WTC11 (cell line): ENCODE data around the gene DAG1. TPM values are rescaled to one million over a fixed set of nuclear protein-coding genes. Genes with fewer than 3 reads are reported as not detected.

Source experiments
- ATAC-seq: fragments of 200-7000 bp; cut with Tn5 transposase; 2 replicates; pipeline ENCODE4 v1.10.0; 2021; ENCODE audit warnings: mild to moderate bottlenecking, moderate library complexity
- CTCF ChIA-PET: fragments of 300-600 bp; sonication (Branson Sonifier 250); formaldehyde crosslinking; loops from one replicate; lab custom pipeline; 2021; ENCODE audit warnings: antibody characterized with exemption; lab: Charles Lee
- POLR2A ChIA-PET: fragments of 350-600 bp; sonication (Branson Sonifier 250); formaldehyde crosslinking; loops from one replicate; lab custom pipeline; 2021; ENCODE audit warnings: antibody characterized with exemption; lab: Charles Lee
- DNase-seq: peaks from one replicate; pipeline ENCODE4 v3.0.0; 2021; ENCODE audit warnings: low spot score
- H3K27ac Mint-ChIP-seq: 2 replicates; pipeline ENCODE4 v1.8.0; 2021; ENCODE audit warnings: mixed read lengths
- H3K27me3 Mint-ChIP-seq: 2 replicates; pipeline ENCODE4 v1.8.0; 2021; ENCODE audit warnings: low read depth, mild to moderate bottlenecking, moderate library complexity, mixed read lengths
- H3K36me3 Mint-ChIP-seq: 2 replicates; pipeline ENCODE4 v1.8.0; 2021; ENCODE audit warnings: mixed read lengths
- H3K4me1 Mint-ChIP-seq: 2 replicates; pipeline ENCODE4 v1.8.0; 2022; ENCODE audit warnings: mixed read lengths
- H3K4me3 Mint-ChIP-seq: 2 replicates; pipeline ENCODE4 v1.8.0; 2021; ENCODE audit warnings: mild to moderate bottlenecking, moderate library complexity, mixed read lengths
- H3K9me3 Mint-ChIP-seq: 2 replicates; pipeline ENCODE4 v1.8.0; 2021; ENCODE audit warnings: mixed read lengths
- CREB1 ChIP-seq: sonication (generic); formaldehyde crosslinking; IDR thresholded peaks from 2 replicates; pipeline ENCODE4 v1.8.0; 2023; ENCODE audit warnings: mild to moderate bottlenecking, missing genetic modification reagents
- CREM ChIP-seq: sonication (generic); formaldehyde crosslinking; IDR thresholded peaks from 2 replicates; pipeline ENCODE4 v1.8.1; 2022; ENCODE audit warnings: mild to moderate bottlenecking, missing genetic modification reagents, moderate library complexity
- FOXP1 ChIP-seq: sonication (generic); formaldehyde crosslinking; IDR thresholded peaks from 2 replicates; pipeline ENCODE4 v1.8.0; 2022; ENCODE audit warnings: missing genetic modification reagents, mild to moderate bottlenecking, moderate library complexity, borderline replicate concordance
- IRF1 ChIP-seq: sonication (generic); formaldehyde crosslinking; IDR thresholded peaks from 2 replicates; pipeline ENCODE4 v1.8.0; 2023; ENCODE audit warnings: missing genetic modification reagents
- IRF2 ChIP-seq: sonication (generic); formaldehyde crosslinking; IDR thresholded peaks from 2 replicates; pipeline ENCODE4 v1.8.0; 2022; ENCODE audit warnings: low read depth, missing genetic modification reagents, borderline replicate concordance
- SP1 ChIP-seq: sonication (generic); formaldehyde crosslinking; conservative IDR thresholded peaks from 2 replicates; pipeline ENCODE4 v1.8.1; 2022; ENCODE audit warnings: missing genetic modification reagents
- TEAD1 ChIP-seq: sonication (generic); formaldehyde crosslinking; IDR thresholded peaks from 2 replicates; pipeline ENCODE4 v1.8.0; 2022; ENCODE audit warnings: mild to moderate bottlenecking, missing genetic modification reagents
- ZBTB21 ChIP-seq: sonication (generic); formaldehyde crosslinking; IDR thresholded peaks from 2 replicates; pipeline ENCODE4 v1.8.1; 2023; ENCODE audit warnings: mild to moderate bottlenecking, missing genetic modification reagents, borderline replicate concordance
- ZBTB43 ChIP-seq: sonication (generic); formaldehyde crosslinking; IDR thresholded peaks from 2 replicates; pipeline ENCODE4 v1.8.1; 2023; ENCODE audit warnings: mild to moderate bottlenecking, missing genetic modification reagents
- ZNF219 ChIP-seq: sonication (generic); formaldehyde crosslinking; IDR thresholded peaks from 2 replicates; pipeline ENCODE4 v1.8.0; 2023; ENCODE audit warnings: missing genetic modification reagents, mild to moderate bottlenecking, borderline replicate concordance
- ZNF416 ChIP-seq: fragments of 250-450 bp; sonication (Bioruptor Pico); IDR thresholded peaks from 2 replicates; pipeline ENCODE4 v1.9.0; 2021; ENCODE audit warnings: mild to moderate bottlenecking, inconsistent platforms
- ZNF423 ChIP-seq: fragments of 250-450 bp; sonication (Bioruptor Pico); IDR thresholded peaks from 2 replicates; pipeline ENCODE4 v2.1.2; 2022; ENCODE audit warnings: mild to moderate bottlenecking, moderate library complexity
- total RNA-seq: library from RNA; stranded (reverse); gene quantifications from 3 replicates; pipeline ENCODE4 v1.2.3, GENCODE V29; 2021
- TF ChIP-seq, protein P1 (sequence below): fragments of 250-450 bp; sonication (Bioruptor Pico); IDR thresholded peaks from 2 replicates; pipeline ENCODE4 v1.9.0; 2021; ENCODE audit warnings: mild to moderate bottlenecking, borderline replicate concordance
- TF ChIP-seq, protein P2 (sequence below): fragments of 250-450 bp; sonication (Bioruptor Pico); IDR thresholded peaks from 2 replicates; pipeline ENCODE4 v1.9.0; 2021; ENCODE audit warnings: mild to moderate bottlenecking
- TF ChIP-seq, protein P3 (sequence below): fragments of 250-450 bp; sonication (Bioruptor Pico); IDR thresholded peaks from 2 replicates; pipeline ENCODE4 v1.8.0; 2021; ENCODE audit warnings: mild to moderate bottlenecking
- TF ChIP-seq, protein P4 (sequence below): sonication (generic); formaldehyde crosslinking; conservative IDR thresholded peaks from 2 replicates; pipeline ENCODE4 v1.8.1; 2022; ENCODE audit warnings: mild to moderate bottlenecking, missing genetic modification reagents
- TF ChIP-seq, protein P5 (sequence below): sonication (generic); formaldehyde crosslinking; IDR thresholded peaks from 2 replicates; pipeline ENCODE4 v1.8.1; 2023; ENCODE audit warnings: mild to moderate bottlenecking, moderate library complexity, missing genetic modification reagents
- TF ChIP-seq, protein P6 (sequence below): sonication (generic); formaldehyde crosslinking; IDR thresholded peaks from 2 replicates; pipeline ENCODE4 v1.8.0; 2022; ENCODE audit warnings: missing genetic modification reagents

DAG1 gene
- total RNA-seq, 1 experiment from 2014 or later, result 115 TPM

- peaks cover 17% of the 10 kb centered on the region for H3K4me1 Mint-ChIP-seq
- H3K36me3 Mint-ChIP-seq, result no peaks in the 10 kb centered on the region
- H3K9me3 Mint-ChIP-seq, result peaks cover 7% of the 10 kb centered on the region
- no peak overlapping the region for H3K27ac Mint-ChIP-seq
- no peak overlapping the region for H3K4me3 Mint-ChIP-seq
- DNase-seq (no peak), ATAC-seq (no peak)
- TF ChIP-seq, protein P1, sequence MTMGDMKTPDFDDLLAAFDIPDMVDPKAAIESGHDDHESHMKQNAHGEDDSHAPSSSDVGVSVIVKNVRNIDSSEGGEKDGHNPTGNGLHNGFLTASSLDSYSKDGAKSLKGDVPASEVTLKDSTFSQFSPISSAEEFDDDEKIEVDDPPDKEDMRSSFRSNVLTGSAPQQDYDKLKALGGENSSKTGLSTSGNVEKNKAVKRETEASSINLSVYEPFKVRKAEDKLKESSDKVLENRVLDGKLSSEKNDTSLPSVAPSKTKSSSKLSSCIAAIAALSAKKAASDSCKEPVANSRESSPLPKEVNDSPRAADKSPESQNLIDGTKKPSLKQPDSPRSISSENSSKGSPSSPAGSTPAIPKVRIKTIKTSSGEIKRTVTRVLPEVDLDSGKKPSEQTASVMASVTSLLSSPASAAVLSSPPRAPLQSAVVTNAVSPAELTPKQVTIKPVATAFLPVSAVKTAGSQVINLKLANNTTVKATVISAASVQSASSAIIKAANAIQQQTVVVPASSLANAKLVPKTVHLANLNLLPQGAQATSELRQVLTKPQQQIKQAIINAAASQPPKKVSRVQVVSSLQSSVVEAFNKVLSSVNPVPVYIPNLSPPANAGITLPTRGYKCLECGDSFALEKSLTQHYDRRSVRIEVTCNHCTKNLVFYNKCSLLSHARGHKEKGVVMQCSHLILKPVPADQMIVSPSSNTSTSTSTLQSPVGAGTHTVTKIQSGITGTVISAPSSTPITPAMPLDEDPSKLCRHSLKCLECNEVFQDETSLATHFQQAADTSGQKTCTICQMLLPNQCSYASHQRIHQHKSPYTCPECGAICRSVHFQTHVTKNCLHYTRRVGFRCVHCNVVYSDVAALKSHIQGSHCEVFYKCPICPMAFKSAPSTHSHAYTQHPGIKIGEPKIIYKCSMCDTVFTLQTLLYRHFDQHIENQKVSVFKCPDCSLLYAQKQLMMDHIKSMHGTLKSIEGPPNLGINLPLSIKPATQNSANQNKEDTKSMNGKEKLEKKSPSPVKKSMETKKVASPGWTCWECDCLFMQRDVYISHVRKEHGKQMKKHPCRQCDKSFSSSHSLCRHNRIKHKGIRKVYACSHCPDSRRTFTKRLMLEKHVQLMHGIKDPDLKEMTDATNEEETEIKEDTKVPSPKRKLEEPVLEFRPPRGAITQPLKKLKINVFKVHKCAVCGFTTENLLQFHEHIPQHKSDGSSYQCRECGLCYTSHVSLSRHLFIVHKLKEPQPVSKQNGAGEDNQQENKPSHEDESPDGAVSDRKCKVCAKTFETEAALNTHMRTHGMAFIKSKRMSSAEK (CRISPR knock-in tag), result no peak
- no peak for TF ChIP-seq ZNF423 (CRISPR knock-in tag)
- no peak for TF ChIP-seq ZBTB43 (CRISPR knock-in tag)
- TF ChIP-seq, protein P2, sequence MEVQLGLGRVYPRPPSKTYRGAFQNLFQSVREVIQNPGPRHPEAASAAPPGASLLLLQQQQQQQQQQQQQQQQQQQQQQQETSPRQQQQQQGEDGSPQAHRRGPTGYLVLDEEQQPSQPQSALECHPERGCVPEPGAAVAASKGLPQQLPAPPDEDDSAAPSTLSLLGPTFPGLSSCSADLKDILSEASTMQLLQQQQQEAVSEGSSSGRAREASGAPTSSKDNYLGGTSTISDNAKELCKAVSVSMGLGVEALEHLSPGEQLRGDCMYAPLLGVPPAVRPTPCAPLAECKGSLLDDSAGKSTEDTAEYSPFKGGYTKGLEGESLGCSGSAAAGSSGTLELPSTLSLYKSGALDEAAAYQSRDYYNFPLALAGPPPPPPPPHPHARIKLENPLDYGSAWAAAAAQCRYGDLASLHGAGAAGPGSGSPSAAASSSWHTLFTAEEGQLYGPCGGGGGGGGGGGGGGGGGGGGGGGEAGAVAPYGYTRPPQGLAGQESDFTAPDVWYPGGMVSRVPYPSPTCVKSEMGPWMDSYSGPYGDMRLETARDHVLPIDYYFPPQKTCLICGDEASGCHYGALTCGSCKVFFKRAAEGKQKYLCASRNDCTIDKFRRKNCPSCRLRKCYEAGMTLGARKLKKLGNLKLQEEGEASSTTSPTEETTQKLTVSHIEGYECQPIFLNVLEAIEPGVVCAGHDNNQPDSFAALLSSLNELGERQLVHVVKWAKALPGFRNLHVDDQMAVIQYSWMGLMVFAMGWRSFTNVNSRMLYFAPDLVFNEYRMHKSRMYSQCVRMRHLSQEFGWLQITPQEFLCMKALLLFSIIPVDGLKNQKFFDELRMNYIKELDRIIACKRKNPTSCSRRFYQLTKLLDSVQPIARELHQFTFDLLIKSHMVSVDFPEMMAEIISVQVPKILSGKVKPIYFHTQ, result no peak
- TF ChIP-seq, protein P3, sequence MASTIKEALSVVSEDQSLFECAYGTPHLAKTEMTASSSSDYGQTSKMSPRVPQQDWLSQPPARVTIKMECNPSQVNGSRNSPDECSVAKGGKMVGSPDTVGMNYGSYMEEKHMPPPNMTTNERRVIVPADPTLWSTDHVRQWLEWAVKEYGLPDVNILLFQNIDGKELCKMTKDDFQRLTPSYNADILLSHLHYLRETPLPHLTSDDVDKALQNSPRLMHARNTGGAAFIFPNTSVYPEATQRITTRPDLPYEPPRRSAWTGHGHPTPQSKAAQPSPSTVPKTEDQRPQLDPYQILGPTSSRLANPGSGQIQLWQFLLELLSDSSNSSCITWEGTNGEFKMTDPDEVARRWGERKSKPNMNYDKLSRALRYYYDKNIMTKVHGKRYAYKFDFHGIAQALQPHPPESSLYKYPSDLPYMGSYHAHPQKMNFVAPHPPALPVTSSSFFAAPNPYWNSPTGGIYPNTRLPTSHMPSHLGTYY, result no peak
- TF ChIP-seq ZBTB21 (CRISPR knock-in tag), result no peak
- TF ChIP-seq, protein P4, sequence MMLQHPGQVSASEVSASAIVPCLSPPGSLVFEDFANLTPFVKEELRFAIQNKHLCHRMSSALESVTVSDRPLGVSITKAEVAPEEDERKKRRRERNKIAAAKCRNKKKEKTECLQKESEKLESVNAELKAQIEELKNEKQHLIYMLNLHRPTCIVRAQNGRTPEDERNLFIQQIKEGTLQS (CRISPR knock-in tag), result no peak
- TF ChIP-seq ZNF219 (CRISPR knock-in tag), result no peak
- TF ChIP-seq FOXP1, result no peak
- no peak for TF ChIP-seq TEAD1 (CRISPR knock-in tag)
- TF ChIP-seq, protein P5, sequence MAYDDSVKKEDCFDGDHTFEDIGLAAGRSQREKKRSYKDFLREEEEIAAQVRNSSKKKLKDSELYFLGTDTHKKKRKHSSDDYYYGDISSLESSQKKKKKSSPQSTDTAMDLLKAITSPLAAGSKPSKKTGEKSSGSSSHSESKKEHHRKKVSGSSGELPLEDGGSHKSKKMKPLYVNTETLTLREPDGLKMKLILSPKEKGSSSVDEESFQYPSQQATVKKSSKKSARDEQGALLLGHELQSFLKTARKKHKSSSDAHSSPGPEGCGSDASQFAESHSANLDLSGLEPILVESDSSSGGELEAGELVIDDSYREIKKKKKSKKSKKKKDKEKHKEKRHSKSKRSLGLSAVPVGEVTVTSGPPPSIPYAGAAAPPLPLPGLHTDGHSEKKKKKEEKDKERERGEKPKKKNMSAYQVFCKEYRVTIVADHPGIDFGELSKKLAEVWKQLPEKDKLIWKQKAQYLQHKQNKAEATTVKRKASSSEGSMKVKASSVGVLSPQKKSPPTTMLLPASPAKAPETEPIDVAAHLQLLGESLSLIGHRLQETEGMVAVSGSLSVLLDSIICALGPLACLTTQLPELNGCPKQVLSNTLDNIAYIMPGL, result no peak
- no peak for TF ChIP-seq CREB1 (CRISPR knock-in tag)
- TF ChIP-seq CREM, result no peak
- no peak for TF ChIP-seq IRF1 (CRISPR knock-in tag)
- TF ChIP-seq, protein P6, sequence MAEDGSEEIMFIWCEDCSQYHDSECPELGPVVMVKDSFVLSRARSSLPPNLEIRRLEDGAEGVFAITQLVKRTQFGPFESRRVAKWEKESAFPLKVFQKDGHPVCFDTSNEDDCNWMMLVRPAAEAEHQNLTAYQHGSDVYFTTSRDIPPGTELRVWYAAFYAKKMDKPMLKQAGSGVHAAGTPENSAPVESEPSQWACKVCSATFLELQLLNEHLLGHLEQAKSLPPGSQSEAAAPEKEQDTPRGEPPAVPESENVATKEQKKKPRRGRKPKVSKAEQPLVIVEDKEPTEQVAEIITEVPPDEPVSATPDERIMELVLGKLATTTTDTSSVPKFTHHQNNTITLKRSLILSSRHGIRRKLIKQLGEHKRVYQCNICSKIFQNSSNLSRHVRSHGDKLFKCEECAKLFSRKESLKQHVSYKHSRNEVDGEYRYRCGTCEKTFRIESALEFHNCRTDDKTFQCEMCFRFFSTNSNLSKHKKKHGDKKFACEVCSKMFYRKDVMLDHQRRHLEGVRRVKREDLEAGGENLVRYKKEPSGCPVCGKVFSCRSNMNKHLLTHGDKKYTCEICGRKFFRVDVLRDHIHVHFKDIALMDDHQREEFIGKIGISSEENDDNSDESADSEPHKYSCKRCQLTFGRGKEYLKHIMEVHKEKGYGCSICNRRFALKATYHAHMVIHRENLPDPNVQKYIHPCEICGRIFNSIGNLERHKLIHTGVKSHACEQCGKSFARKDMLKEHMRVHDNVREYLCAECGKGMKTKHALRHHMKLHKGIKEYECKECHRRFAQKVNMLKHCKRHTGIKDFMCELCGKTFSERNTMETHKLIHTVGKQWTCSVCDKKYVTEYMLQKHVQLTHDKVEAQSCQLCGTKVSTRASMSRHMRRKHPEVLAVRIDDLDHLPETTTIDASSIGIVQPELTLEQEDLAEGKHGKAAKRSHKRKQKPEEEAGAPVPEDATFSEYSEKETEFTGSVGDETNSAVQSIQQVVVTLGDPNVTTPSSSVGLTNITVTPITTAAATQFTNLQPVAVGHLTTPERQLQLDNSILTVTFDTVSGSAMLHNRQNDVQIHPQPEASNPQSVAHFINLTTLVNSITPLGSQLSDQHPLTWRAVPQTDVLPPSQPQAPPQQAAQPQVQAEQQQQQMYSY (CRISPR knock-in tag), result no peak
- TF ChIP-seq SP1 (CRISPR knock-in tag), result no peak
- TF ChIP-seq IRF2, result no peak
- no peak for TF ChIP-seq ZNF416 (CRISPR knock-in tag)
- peaks cover 25% of the 10 kb centered on the region for H3K27me3 Mint-ChIP-seq
- POLR2A ChIA-PET, result no interaction called here
- CTCF ChIA-PET, result interaction anchor here (0.7 to 2.7 kb wide), 5 partner anchors 17 to 163 kb away, joined by 3 to 15 read pairs (median 3); partner anchors contain the start of gene AMIGO3
Measured at GRCh38 chr3:49556500-49557275, 86.6 kb downstream of the DAG1 start.
